ENCODE results near the gene SHKBP1. TPM values are rescaled to one million over a fixed set of nuclear protein-coding genes. Genes with fewer than 3 reads are reported as not detected.

The SHKBP1 gene
- total and polyA plus RNA-seq, 10 of the 15 experiments (the other 5 are each of a cell fraction or from before 2014, with no cell fraction given) = 2.3 to 123 (median 67.0) TPM

DNA sequence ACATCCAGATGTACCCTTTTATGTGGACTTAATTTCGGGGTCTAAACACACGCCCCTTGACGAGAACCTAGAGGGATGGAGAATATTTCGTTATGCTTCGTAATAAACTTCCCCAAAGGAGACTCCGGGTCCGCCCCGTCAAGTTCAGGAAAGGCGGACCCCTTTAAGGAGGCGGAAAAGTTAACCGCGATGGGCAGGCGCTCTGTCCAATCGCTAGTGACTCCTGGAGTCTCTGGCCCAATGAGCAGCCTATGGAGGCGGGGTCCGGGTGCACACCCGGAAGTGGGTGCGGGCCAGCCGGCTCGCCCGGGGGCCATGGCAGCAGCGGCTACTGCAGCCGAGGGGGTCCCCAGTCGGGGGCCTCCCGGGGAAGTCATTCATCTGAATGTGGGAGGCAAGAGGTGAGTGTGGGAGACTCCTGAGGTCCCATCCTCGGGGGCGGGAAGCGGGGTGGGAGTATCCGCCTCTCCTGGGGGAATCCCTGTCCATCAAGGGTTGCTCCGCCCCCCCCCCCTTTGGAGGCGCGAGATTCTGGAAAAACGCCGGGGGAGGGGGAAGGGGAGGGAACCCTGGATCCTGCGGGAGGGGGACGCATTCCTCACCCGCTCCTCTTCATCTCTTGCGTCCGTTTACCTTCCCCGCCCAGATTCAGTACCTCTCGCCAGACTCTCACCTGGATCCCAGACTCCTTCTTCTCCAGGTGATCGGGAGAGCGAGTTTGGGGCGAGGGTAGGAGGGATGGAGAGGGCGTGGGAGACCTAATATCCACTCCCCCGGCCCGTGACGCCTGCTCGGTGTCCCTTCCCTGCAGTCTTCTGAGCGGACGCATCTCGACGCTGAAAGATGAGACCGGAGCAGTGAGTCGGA is at the start of gene SHKBP1 (continued):
- TF ChIP-seq, protein P1, sequence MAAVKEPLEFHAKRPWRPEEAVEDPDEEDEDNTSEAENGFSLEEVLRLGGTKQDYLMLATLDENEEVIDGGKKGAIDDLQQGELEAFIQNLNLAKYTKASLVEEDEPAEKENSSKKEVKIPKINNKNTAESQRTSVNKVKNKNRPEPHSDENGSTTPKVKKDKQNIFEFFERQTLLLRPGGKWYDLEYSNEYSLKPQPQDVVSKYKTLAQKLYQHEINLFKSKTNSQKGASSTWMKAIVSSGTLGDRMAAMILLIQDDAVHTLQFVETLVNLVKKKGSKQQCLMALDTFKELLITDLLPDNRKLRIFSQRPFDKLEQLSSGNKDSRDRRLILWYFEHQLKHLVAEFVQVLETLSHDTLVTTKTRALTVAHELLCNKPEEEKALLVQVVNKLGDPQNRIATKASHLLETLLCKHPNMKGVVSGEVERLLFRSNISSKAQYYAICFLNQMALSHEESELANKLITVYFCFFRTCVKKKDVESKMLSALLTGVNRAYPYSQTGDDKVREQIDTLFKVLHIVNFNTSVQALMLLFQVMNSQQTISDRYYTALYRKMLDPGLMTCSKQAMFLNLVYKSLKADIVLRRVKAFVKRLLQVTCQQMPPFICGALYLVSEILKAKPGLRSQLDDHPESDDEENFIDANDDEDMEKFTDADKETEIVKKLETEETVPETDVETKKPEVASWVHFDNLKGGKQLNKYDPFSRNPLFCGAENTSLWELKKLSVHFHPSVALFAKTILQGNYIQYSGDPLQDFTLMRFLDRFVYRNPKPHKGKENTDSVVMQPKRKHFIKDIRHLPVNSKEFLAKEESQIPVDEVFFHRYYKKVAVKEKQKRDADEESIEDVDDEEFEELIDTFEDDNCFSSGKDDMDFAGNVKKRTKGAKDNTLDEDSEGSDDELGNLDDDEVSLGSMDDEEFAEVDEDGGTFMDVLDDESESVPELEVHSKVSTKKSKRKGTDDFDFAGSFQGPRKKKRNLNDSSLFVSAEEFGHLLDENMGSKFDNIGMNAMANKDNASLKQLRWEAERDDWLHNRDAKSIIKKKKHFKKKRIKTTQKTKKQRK (IDR thresholded peaks at IDR 0.05; ENCODE audit: low read depth, low read length) = peak; percentile 53; the same call in 1 of the 2 replicates
- peak; percentile 58; the same call in 1 of the 2 replicates for TF ChIP-seq CREB1 (IDR thresholded peaks at IDR 0.05; ENCODE audit: low read depth)
- TF ChIP-seq BHLHE40 (IDR thresholded peaks at IDR 0.05; ENCODE audit: borderline replicate concordance in 1 of 2, low read depth in 2 of 2, low read length in 1 of 2) = peak in 1 of 2 experiments; percentile 36; a peak in 1 of 4 replicates
- TF ChIP-seq, protein P2, sequence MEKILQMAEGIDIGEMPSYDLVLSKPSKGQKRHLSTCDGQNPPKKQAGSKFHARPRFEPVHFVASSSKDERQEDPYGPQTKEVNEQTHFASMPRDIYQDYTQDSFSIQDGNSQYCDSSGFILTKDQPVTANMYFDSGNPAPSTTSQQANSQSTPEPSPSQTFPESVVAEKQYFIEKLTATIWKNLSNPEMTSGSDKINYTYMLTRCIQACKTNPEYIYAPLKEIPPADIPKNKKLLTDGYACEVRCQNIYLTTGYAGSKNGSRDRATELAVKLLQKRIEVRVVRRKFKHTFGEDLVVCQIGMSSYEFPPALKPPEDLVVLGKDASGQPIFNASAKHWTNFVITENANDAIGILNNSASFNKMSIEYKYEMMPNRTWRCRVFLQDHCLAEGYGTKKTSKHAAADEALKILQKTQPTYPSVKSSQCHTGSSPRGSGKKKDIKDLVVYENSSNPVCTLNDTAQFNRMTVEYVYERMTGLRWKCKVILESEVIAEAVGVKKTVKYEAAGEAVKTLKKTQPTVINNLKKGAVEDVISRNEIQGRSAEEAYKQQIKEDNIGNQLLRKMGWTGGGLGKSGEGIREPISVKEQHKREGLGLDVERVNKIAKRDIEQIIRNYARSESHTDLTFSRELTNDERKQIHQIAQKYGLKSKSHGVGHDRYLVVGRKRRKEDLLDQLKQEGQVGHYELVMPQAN (conservative IDR thresholded peaks at IDR 0.05) = peak; percentile 73
- peak; percentile 75 for TF ChIP-seq IKZF1 (conservative IDR thresholded peaks at IDR 0.05)
- TF ChIP-seq CHD2 (IDR thresholded peaks at IDR 0.05; ENCODE audit: borderline replicate concordance, low read depth, low read length) = peak; percentile 96
- TF ChIP-seq, protein P3, sequence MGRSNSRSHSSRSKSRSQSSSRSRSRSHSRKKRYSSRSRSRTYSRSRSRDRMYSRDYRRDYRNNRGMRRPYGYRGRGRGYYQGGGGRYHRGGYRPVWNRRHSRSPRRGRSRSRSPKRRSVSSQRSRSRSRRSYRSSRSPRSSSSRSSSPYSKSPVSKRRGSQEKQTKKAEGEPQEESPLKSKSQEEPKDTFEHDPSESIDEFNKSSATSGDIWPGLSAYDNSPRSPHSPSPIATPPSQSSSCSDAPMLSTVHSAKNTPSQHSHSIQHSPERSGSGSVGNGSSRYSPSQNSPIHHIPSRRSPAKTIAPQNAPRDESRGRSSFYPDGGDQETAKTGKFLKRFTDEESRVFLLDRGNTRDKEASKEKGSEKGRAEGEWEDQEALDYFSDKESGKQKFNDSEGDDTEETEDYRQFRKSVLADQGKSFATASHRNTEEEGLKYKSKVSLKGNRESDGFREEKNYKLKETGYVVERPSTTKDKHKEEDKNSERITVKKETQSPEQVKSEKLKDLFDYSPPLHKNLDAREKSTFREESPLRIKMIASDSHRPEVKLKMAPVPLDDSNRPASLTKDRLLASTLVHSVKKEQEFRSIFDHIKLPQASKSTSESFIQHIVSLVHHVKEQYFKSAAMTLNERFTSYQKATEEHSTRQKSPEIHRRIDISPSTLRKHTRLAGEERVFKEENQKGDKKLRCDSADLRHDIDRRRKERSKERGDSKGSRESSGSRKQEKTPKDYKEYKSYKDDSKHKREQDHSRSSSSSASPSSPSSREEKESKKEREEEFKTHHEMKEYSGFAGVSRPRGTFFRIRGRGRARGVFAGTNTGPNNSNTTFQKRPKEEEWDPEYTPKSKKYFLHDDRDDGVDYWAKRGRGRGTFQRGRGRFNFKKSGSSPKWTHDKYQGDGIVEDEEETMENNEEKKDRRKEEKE (IDR thresholded peaks at IDR 0.05) = no peak
- TF ChIP-seq IKZF2 (IDR thresholded peaks at IDR 0.05) = peak; percentile 42 to 56; a peak in 3 of 4 replicates
- TF ChIP-seq MXI1 (IDR thresholded peaks at IDR 0.05; ENCODE audit: low read depth, low read length) = peak; percentile 40; the same call in 1 of the 2 replicates
- TF ChIP-seq, protein P4, sequence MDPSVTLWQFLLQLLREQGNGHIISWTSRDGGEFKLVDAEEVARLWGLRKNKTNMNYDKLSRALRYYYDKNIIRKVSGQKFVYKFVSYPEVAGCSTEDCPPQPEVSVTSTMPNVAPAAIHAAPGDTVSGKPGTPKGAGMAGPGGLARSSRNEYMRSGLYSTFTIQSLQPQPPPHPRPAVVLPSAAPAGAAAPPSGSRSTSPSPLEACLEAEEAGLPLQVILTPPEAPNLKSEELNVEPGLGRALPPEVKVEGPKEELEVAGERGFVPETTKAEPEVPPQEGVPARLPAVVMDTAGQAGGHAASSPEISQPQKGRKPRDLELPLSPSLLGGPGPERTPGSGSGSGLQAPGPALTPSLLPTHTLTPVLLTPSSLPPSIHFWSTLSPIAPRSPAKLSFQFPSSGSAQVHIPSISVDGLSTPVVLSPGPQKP (IDR thresholded peaks at IDR 0.05; ENCODE audit: low read depth, low read length) = peak; percentile 76
- TF ChIP-seq, protein P5, sequence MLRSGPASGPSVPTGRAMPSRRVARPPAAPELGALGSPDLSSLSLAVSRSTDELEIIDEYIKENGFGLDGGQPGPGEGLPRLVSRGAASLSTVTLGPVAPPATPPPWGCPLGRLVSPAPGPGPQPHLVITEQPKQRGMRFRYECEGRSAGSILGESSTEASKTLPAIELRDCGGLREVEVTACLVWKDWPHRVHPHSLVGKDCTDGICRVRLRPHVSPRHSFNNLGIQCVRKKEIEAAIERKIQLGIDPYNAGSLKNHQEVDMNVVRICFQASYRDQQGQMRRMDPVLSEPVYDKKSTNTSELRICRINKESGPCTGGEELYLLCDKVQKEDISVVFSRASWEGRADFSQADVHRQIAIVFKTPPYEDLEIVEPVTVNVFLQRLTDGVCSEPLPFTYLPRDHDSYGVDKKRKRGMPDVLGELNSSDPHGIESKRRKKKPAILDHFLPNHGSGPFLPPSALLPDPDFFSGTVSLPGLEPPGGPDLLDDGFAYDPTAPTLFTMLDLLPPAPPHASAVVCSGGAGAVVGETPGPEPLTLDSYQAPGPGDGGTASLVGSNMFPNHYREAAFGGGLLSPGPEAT (IDR thresholded peaks at IDR 0.05; ENCODE audit: low read depth) = peak; percentile 93
